WERI-Rb-1 (cell line): ENCODE results near the gene B3GNT3.

ENCODE experiments used
- DNase-seq: peaks from one replicate; pipeline ENCODE4 v3.0.0-alpha.2; 2020
- H3K27ac ChIP-seq: fragments of 250-450 bp; sonication (Bioruptor Pico); 2 replicates; pipeline ENCODE4 v1.5.1; 2020; ENCODE audit warnings: mild to moderate bottlenecking, moderate library complexity
- H3K27me3 ChIP-seq: fragments of 250-450 bp; sonication (Bioruptor Pico); 2 replicates; pipeline ENCODE4 v1.5.1; 2021; ENCODE audit warnings: mild to moderate bottlenecking, low read depth, moderate library complexity; ENCODE audit not compliant: insufficient read depth, severe bottlenecking
- H3K36me3 ChIP-seq: fragments of 250-450 bp; sonication (Bioruptor Pico); 2 replicates; pipeline ENCODE4 v1.5.1; 2020; ENCODE audit warnings: mild to moderate bottlenecking, moderate library complexity
- H3K4me3 ChIP-seq: 2 replicates; pipeline ENCODE4 v1.5.1; 2011; ENCODE audit warnings: low read depth, mild to moderate bottlenecking, control low read depth, low read length
- H3K9me3 ChIP-seq: fragments of 250-450 bp; sonication (Bioruptor Pico); 2 replicates; pipeline ENCODE4 v1.5.1; 2021; ENCODE audit warnings: mild to moderate bottlenecking, moderate library complexity; ENCODE audit not compliant: severe bottlenecking
- CTCF ChIP-seq: IDR thresholded peaks from 2 replicates; pipeline ENCODE4 v1.5.1; 2011; ENCODE audit warnings: low read depth, mild to moderate bottlenecking, control low read depth, inconsistent platforms, low read length

B3GNT3 gene

GRCh38 chr19:17831419-17831888, 36.5 kb downstream of the B3GNT3 start:
- H3K4me3 ChIP-seq = peak overlapping the region; percentile 30
- H3K27me3 ChIP-seq = no peaks in the 10 kb centered on the region
- TF ChIP-seq CTCF = no peak
- no peak overlapping the region for H3K27ac ChIP-seq
- H3K36me3 ChIP-seq = no peaks in the 10 kb centered on the region
- DNase-seq = no peak
- H3K9me3 ChIP-seq = no peaks in the 10 kb centered on the region

- Histone ChIP-seq H3K4me3 (no peak overlapping the region), H3K27me3 (no peaks in the 10 kb centered on the region), H3K9me3 (no peaks in the 10 kb centered on the region), H3K27ac (no peak overlapping the region), H3K36me3 (no peaks in the 10 kb centered on the region)
- TF ChIP-seq CTCF = no peak
- no peak for DNase-seq
These were observed 37.7 kb downstream of the B3GNT3 start for GRCh38 chr19:17832443-17833208.

- H3K4me3 ChIP-seq = no peak overlapping the region
- TF ChIP-seq CTCF = peak; percentile 32; the same call in 1 of the 2 replicates
- no peaks in the 10 kb centered on the region for H3K36me3 ChIP-seq
- H3K27ac ChIP-seq = no peak overlapping the region
- no peaks in the 10 kb centered on the region for H3K27me3 ChIP-seq
- no peaks in the 10 kb centered on the region for H3K9me3 ChIP-seq
- peak; percentile 18 for DNase-seq
These were observed 39.6 kb downstream of the B3GNT3 start for GRCh38 chr19:17834350-17835181.

- TF ChIP-seq CTCF = no peak
- no peak overlapping the region for H3K27ac ChIP-seq
- H3K4me3 ChIP-seq = no peak overlapping the region
- H3K36me3 ChIP-seq = no peaks in the 10 kb centered on the region
- DNase-seq = no peak
- H3K9me3 ChIP-seq = no peaks in the 10 kb centered on the region
- no peaks in the 10 kb centered on the region for H3K27me3 ChIP-seq
These were observed 40.5 kb downstream of the B3GNT3 start for GRCh38 chr19:17835182-17836006.

- TF ChIP-seq CTCF = no peak
- no peak overlapping the region for H3K4me3 ChIP-seq
- H3K9me3 ChIP-seq = no peaks in the 10 kb centered on the region
- DNase-seq = no peak
- H3K27me3 ChIP-seq = no peaks in the 10 kb centered on the region
- H3K36me3 ChIP-seq = no peaks in the 10 kb centered on the region
- H3K27ac ChIP-seq = no peak overlapping the region
These were observed 41.6 kb downstream of the B3GNT3 start for GRCh38 chr19:17836530-17836929.
